ENCODE results near the gene PPP1R37.
A peak's percentile ranks its signal among the peaks of the same experiment; 100 is the strongest.
"Not testable (repeated sequence)": the region's sequence is repeated elsewhere in the genome, so short reads cannot be mapped to it uniquely, and the experiment has no call there.

PPP1R37 gene

GRCh38 chr19:45100201-45100600, 7.2 kb downstream of the PPP1R37 start:
- no peaks in the 10 kb centered on the region for H3K9me3 ChIP-seq
- H3K4me2 ChIP-seq: peak overlapping the region; percentile 93
- peak overlapping the region; percentile 80 for H3K27ac ChIP-seq
- H3K4me3 ChIP-seq: no peak overlapping the region
- H3K36me3 ChIP-seq: peaks cover 36% of the 10 kb centered on the region
- H3K27me3 ChIP-seq: no peaks in the 10 kb centered on the region
- peak overlapping the region; percentile 67 for H3K9ac ChIP-seq
- peaks cover 97% of the 10 kb centered on the region for H4K20me1 ChIP-seq
- peaks cover 100% of the 10 kb centered on the region for H3K4me1 ChIP-seq
- no peak for TF ChIP-seq Cebpa-rat (IDR thresholded peaks at IDR 0.05)

GRCh38 chr19:45100846-45101252, 7.9 kb downstream of the PPP1R37 start:
- H3K4me3 ChIP-seq: no peak overlapping the region
- no peaks in the 10 kb centered on the region for H3K27me3 ChIP-seq
- no peaks in the 10 kb centered on the region for H3K9me3 ChIP-seq
- H3K36me3 ChIP-seq: peaks cover 30% of the 10 kb centered on the region
- peaks cover 100% of the 10 kb centered on the region for H3K4me1 ChIP-seq
- H3K4me2 ChIP-seq: peak overlapping the region; percentile 93
- no peak for TF ChIP-seq Cebpa-rat (IDR thresholded peaks at IDR 0.05)
- peak overlapping the region; percentile 80 for H3K27ac ChIP-seq
- peak overlapping the region; percentile 67 for H3K9ac ChIP-seq
- peaks cover 90% of the 10 kb centered on the region for H4K20me1 ChIP-seq

GRCh38 chr19:45101806-45102205, 8.8 kb downstream of the PPP1R37 start:
- Histone ChIP-seq H3K4me2 (peak overlapping the region; percentile 93), H3K27me3 (no peaks in the 10 kb centered on the region), H3K36me3 (peaks cover 20% of the 10 kb centered on the region), H4K20me1 (peaks cover 81% of the 10 kb centered on the region), H3K9ac (0 out of 2 replicates have a peak overlapping the region, but pooled peaks have one; percentile 11), H3K27ac (peak overlapping the region; percentile 80), H3K4me3 (no peak overlapping the region), H3K4me1 (peaks cover 100% of the 10 kb centered on the region), H3K9me3 (no peaks in the 10 kb centered on the region)
- no peak for TF ChIP-seq Cebpa-rat (IDR thresholded peaks at IDR 0.05)

- H3K9me3 ChIP-seq: no peaks in the 10 kb centered on the region
- TF ChIP-seq Cebpa-rat (IDR thresholded peaks at IDR 0.05): no peak
- peaks cover 79% of the 10 kb centered on the region for H4K20me1 ChIP-seq
- H3K27me3 ChIP-seq: no peaks in the 10 kb centered on the region
- H3K4me3 ChIP-seq: peak overlapping the region; percentile 52; the same call in 1 of the 2 replicates
- H3K9ac ChIP-seq: peak overlapping the region; percentile 59; the same call in 1 of the 2 replicates
- peaks cover 100% of the 10 kb centered on the region for H3K4me1 ChIP-seq
- H3K27ac ChIP-seq: peak overlapping the region; percentile 80
- peak overlapping the region; percentile 93 for H3K4me2 ChIP-seq
- peaks cover 16% of the 10 kb centered on the region for H3K36me3 ChIP-seq
Measured at GRCh38 chr19:45102481-45102880, 9.5 kb downstream of the PPP1R37 start.

GRCh38 chr19:45103156-45103507, 10.2 kb downstream of the PPP1R37 start:
- Histone ChIP-seq H3K9ac (peak overlapping the region; percentile 59; the same call in 1 of the 2 replicates), H3K4me2 (peak overlapping the region; percentile 93), H3K4me3 (peak overlapping the region; percentile 52), H3K27ac (peak overlapping the region; percentile 80), H4K20me1 (peaks cover 74% of the 10 kb centered on the region), H3K9me3 (no peaks in the 10 kb centered on the region), H3K4me1 (peaks cover 100% of the 10 kb centered on the region), H3K27me3 (no peaks in the 10 kb centered on the region), H3K36me3 (peaks cover 12% of the 10 kb centered on the region)
- TF ChIP-seq Cebpa-rat (IDR thresholded peaks at IDR 0.05): no peak

- Histone ChIP-seq H3K4me1 (peaks cover 100% of the 10 kb centered on the region), H3K9me3 (no peaks in the 10 kb centered on the region), H4K20me1 (peaks cover 68% of the 10 kb centered on the region), H3K4me2 (peak overlapping the region; percentile 93), H3K27ac (peak overlapping the region; percentile 80), H3K4me3 (peak overlapping the region; percentile 52), H3K27me3 (no peaks in the 10 kb centered on the region), H3K9ac (peak overlapping the region; percentile 59), H3K36me3 (peaks cover 12% of the 10 kb centered on the region)
- no peak for TF ChIP-seq Cebpa-rat (IDR thresholded peaks at IDR 0.05)
Measured at GRCh38 chr19:45103508-45104319, 10.7 kb downstream of the PPP1R37 start.

- H3K27me3 ChIP-seq: no peaks in the 10 kb centered on the region
- H3K27ac ChIP-seq: peak overlapping the region; percentile 74
- peak overlapping the region; percentile 27; the same call in 1 of the 2 replicates for H3K4me3 ChIP-seq
- H3K36me3 ChIP-seq: peaks cover 6% of the 10 kb centered on the region
- H3K9me3 ChIP-seq: no peaks in the 10 kb centered on the region
- H3K9ac ChIP-seq: peak overlapping the region; percentile 16; the same call in 1 of the 2 replicates
- peaks cover 100% of the 10 kb centered on the region for H3K4me1 ChIP-seq
- peaks cover 62% of the 10 kb centered on the region for H4K20me1 ChIP-seq
- peak overlapping the region; percentile 93 for H3K4me2 ChIP-seq
- no peak for TF ChIP-seq Cebpa-rat (IDR thresholded peaks at IDR 0.05)
Measured at GRCh38 chr19:45104658-45105349, 11.8 kb downstream of the PPP1R37 start.

- H3K9ac ChIP-seq, H3K27me3 ChIP-seq, H3K36me3 ChIP-seq, H3K4me3 ChIP-seq, H3K9me3 ChIP-seq: not testable (repeated sequence)
- Histone ChIP-seq H3K27ac (peak overlapping the region; percentile 74), H4K20me1 (peaks cover 46% of the 10 kb centered on the region), H3K4me1 (peaks cover 100% of the 10 kb centered on the region), H3K4me2 (peak overlapping the region; percentile 93)
Measured at GRCh38 chr19:45106363-45106762, 13.4 kb downstream of the PPP1R37 start.

- H3K9me3 ChIP-seq: no peaks in the 10 kb centered on the region
- H3K4me2 ChIP-seq: peak overlapping the region; percentile 93
- peaks cover 33% of the 10 kb centered on the region for H4K20me1 ChIP-seq
- H3K36me3 ChIP-seq: peaks cover 7% of the 10 kb centered on the region
- H3K9ac ChIP-seq: peak overlapping the region; percentile 77
- H3K27me3 ChIP-seq: no peaks in the 10 kb centered on the region
- TF ChIP-seq Cebpa-rat (IDR thresholded peaks at IDR 0.05): no peak
- H3K27ac ChIP-seq: peak overlapping the region; percentile 80
- H3K4me3 ChIP-seq: peak overlapping the region; percentile 52; the same call in 1 of the 2 replicates
- peaks cover 100% of the 10 kb centered on the region for H3K4me1 ChIP-seq
Measured at GRCh38 chr19:45107621-45108150, 14.7 kb downstream of the PPP1R37 start.

Data from BLaER1 (cell line).